DND-41 (cell line): ENCODE data around the gene DCAF10.

ENCODE experiments used
- ATAC-seq: fragments of 200-7000 bp; cut with Tn5 transposase; 3 replicates; pipeline ENCODE4 v1.9.1; 2021; ENCODE audit warnings: low read depth; ENCODE audit not compliant: insufficient read depth
- DNase-seq: peaks from one replicate; pipeline ENCODE4 v3.0.0-alpha.2; 2020
- H2AFZ ChIP-seq: 2 replicates; pipeline ENCODE4 v1.6.0; 2012; ENCODE audit warnings: low read depth, low read length
- H3K27ac ChIP-seq: 2 replicates; pipeline ENCODE4 v1.5.1; 2012; ENCODE audit warnings: low read length, inconsistent platforms
- H3K27me3 ChIP-seq: fragments of 200-600 bp; sonication (generic); 2 replicates; pipeline ENCODE4 v1.6.0; 2012; ENCODE audit warnings: low read length, mild to moderate bottlenecking, inconsistent platforms; ENCODE audit not compliant: insufficient read depth, poor library complexity
- H3K36me3 ChIP-seq: 2 replicates; pipeline ENCODE4 v1.5.1; 2012; ENCODE audit warnings: low read length, inconsistent platforms; ENCODE audit not compliant: insufficient read depth
- H3K4me1 ChIP-seq: 2 replicates; pipeline ENCODE4 v1.5.1; 2012; ENCODE audit warnings: mild to moderate bottlenecking, low read length; ENCODE audit not compliant: insufficient read depth
- H3K4me2 ChIP-seq: 2 replicates; pipeline ENCODE4 v1.6.0; 2012; ENCODE audit warnings: mild to moderate bottlenecking, moderate library complexity, low read length, inconsistent platforms; ENCODE audit not compliant: insufficient read depth
- H3K4me3 ChIP-seq, 2 experiments: fragments of 200-600 bp in 1 of 2; shearing (Covaris generic) in 1 of 2; 2 replicates each; pipeline ENCODE4 v1.5.1; 2012 to 2016; ENCODE audit warnings: inconsistent platforms in 2 of 2, low read length in 2 of 2, mild to moderate bottlenecking in 2 of 2, low read depth in 1 of 2, moderate library complexity in 1 of 2
- H3K79me2 ChIP-seq: 2 replicates; pipeline ENCODE4 v1.6.0; 2012; ENCODE audit warnings: low read length, inconsistent platforms; ENCODE audit not compliant: insufficient read depth
- H3K9ac ChIP-seq: 2 replicates; pipeline ENCODE4 v1.6.0; 2012; ENCODE audit warnings: low read depth, mild to moderate bottlenecking, inconsistent platforms, low read length, moderate library complexity
- H3K9me3 ChIP-seq: 2 replicates; pipeline ENCODE4 v1.5.1; 2012; ENCODE audit warnings: low read length, moderate library complexity, mild to moderate bottlenecking, inconsistent platforms; ENCODE audit not compliant: insufficient read depth, severe bottlenecking
- H4K20me1 ChIP-seq: 2 replicates; pipeline ENCODE4 v1.6.0; 2012; ENCODE audit warnings: low read length; ENCODE audit not compliant: insufficient read depth
- EZH2 ChIP-seq: IDR thresholded peaks from 3 replicates; pipeline ENCODE4 v1.6.1; 2012; ENCODE audit warnings: borderline replicate concordance, low read depth, mild to moderate bottlenecking, moderate library complexity, low read length, inconsistent platforms; ENCODE audit not compliant: severe bottlenecking
- TF ChIP-seq, protein P1 (sequence below): IDR thresholded peaks from 2 replicates; pipeline ENCODE4 v1.5.1; 2012; ENCODE audit warnings: borderline replicate concordance, low read length, moderate library complexity, mild to moderate bottlenecking; ENCODE audit not compliant: poor library complexity, severe bottlenecking; ENCODE audit errors: extremely low read depth

Gene DCAF10

DNA sequence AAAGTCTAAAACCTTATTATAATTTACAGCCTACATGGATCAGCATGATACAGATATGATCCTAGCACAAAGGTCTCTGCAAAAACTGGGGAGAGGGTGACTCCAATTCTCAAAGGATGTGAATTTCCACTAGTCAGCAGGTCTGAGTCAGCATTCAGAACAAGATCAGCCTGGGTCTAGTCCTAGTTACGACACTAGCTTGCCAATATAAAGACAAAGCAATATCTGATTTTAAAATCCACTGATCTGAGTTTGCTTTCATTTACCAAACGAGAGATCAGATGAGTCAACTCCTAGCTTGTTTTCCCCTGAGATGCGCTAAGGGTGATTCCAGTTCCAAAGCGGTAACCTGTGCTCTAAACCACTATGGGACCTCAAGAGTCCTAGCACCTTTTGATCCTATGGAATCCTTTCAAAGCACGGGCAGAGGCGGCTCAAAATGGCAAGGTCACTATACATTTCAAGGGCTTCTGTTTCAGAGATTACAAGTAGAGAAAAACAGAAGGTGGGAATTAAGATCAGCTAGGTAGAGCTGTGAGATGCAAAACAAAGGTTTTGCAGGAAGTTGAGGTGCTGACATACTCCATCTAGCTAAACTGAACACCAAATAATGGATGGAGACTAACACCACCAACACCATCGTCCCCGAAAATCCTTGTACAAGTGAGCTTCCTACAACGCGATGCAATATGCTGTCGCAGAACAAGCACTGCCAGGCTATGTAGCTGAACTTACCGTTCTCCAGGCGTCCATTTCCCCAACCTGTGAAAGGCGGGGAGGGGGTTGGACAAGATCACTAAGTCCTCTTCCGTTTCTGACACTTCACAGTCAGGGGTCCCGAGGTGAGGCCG, 102.4 kb downstream of the DCAF10 start:
- Histone ChIP-seq H3K4me2 (peak overlapping the region; percentile 83), H4K20me1 (no peaks in the 10 kb centered on the region), H3K79me2 (peaks cover 46% of the 10 kb centered on the region), H3K4me1 (peaks cover 31% of the 10 kb centered on the region), H3K27me3 (no peaks in the 10 kb centered on the region), H2AFZ (peak overlapping the region; percentile 87), H3K27ac (peak overlapping the region; percentile 77), H3K9me3 (no peaks in the 10 kb centered on the region), H3K36me3 (peaks cover 16% of the 10 kb centered on the region), H3K4me3 (peak overlapping the region; percentile 62 to 63), H3K9ac (peak overlapping the region; percentile 69)
- no peak for TF ChIP-seq EZH2
- TF ChIP-seq, protein P1, sequence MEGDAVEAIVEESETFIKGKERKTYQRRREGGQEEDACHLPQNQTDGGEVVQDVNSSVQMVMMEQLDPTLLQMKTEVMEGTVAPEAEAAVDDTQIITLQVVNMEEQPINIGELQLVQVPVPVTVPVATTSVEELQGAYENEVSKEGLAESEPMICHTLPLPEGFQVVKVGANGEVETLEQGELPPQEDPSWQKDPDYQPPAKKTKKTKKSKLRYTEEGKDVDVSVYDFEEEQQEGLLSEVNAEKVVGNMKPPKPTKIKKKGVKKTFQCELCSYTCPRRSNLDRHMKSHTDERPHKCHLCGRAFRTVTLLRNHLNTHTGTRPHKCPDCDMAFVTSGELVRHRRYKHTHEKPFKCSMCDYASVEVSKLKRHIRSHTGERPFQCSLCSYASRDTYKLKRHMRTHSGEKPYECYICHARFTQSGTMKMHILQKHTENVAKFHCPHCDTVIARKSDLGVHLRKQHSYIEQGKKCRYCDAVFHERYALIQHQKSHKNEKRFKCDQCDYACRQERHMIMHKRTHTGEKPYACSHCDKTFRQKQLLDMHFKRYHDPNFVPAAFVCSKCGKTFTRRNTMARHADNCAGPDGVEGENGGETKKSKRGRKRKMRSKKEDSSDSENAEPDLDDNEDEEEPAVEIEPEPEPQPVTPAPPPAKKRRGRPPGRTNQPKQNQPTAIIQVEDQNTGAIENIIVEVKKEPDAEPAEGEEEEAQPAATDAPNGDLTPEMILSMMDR: no peak
- DNase-seq (no peak), ATAC-seq (peak; percentile 22)

DNA sequence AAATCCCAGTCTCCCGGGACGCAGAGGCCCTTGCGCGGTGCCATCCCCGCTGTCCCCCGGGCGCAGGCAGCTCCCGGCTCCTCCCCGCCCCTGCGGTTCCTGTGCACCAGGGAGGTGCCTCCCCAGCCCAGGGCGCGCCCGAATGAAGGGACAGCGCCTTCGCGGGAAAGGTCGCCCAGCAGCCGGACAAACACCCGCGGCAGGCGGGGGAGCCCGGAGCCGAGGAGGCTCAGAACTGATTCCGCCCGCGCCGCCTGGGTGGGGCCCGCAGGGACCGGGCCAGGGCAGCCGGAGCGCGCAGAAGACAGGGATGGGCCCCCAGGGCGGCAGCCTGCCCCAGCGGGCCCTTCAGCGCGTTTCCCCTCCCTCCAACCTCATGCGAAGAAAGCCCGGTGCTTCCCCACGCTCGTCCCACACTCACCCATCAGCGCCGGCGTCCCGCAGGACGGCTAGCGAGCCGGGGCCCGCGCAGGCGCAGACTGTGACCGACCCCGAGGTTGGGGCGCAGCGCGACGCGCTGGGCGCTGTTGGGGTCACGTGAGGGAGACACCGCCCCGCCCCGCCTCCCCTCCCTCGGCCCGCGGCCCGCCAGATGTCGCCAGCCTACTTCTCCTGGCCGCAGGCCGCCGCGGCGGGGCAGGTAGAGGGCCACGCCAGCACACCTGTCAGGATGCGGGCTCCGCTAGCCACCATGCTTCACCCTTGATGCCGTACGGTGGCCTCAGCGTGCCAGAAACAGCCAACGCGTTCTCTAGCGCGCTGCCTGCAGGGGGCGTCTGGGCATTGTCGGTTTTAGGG, 103.2 kb downstream of the DCAF10 start, which contains the start of gene SLC25A51:
Gene SLC25A51 (minus strand): TSS at position 481 of the 798 bp plus-strand sequence. CDS start 15,577 bp downstream, outside the sequence.
- Histone ChIP-seq H4K20me1 (no peaks in the 10 kb centered on the region), H3K9me3 (no peaks in the 10 kb centered on the region), H3K4me2 (peak within 1 kb of the TSS; percentile 83), H2AFZ (peak within 1 kb of the TSS; percentile 87), H3K4me3 (peak within 1 kb of the TSS; percentile 62 to 63), H3K27ac (peak within 1 kb of the TSS; percentile 77), H3K79me2 (peaks cover 46% of the 10 kb centered on the region), H3K27me3 (no peaks in the 10 kb centered on the region), H3K36me3 (peaks cover 13% of the 10 kb centered on the region), H3K4me1 (peaks cover 31% of the 10 kb centered on the region), H3K9ac (peak within 1 kb of the TSS; percentile 69)
- peak; percentile 86 for ATAC-seq
- peak; percentile 92 for DNase-seq
- TF ChIP-seq, protein P1: peak; percentile 91
- no peak for TF ChIP-seq EZH2

DNA sequence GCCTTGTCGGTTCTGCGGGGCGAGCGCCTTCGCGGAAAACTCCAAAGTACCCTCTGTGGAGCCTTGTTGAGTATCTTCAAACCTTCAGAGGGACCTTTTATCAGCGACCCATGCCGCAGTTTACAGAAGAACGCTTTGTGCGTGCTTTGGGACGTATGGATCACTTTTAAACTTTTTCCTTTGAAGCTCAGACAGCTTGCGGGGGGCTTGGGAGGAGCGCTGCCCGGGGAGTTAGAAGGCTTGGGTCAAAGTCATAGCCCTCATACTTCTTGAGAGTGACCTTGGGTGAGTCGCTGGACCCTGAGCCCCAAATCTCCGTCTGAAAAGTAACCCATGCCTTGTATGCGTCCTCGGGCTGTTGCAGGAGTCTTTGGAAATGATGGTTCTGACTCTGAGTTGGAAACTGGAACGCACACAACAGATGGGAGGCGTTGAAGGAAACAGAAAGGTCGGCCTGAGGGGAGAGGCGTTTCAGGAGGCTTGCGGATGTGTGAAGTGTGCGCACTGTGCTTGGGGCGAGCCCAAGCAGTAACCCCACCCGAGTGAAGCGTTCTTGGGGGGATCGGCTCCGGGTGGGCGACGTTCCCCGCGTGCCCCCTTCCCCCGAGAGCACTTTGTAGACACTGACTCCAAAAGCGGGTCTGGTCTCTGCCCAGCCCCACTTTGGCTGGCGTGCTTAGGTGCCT, 104.0 kb downstream of the DCAF10 start:
- no peak for DNase-seq

More for the DNA sequence above, 104.0 kb downstream of the DCAF10 start:
- Histone ChIP-seq H4K20me1 (no peaks in the 10 kb centered on the region), H3K79me2 (peaks cover 46% of the 10 kb centered on the region), H3K4me1 (peaks cover 31% of the 10 kb centered on the region), H3K27ac (peak overlapping the region; percentile 77), H3K4me3 (peak overlapping the region; percentile 62 to 63; a peak in 3 of 4 replicates), H3K4me2 (peak overlapping the region; percentile 83), H3K27me3 (no peaks in the 10 kb centered on the region), H2AFZ (peak overlapping the region; percentile 87), H3K9me3 (no peaks in the 10 kb centered on the region), H3K36me3 (peaks cover 6% of the 10 kb centered on the region; the same call in 1 of the 2 replicates), H3K9ac (peak overlapping the region; percentile 69)
- TF ChIP-seq, protein P1: no peak
- no peak for TF ChIP-seq EZH2
- no peak for ATAC-seq
